ENCODE results near the gene HACE1. TPM values are rescaled to one million over a fixed set of nuclear protein-coding genes. Genes with fewer than 3 reads are reported as not detected.

Gene HACE1
- total RNA-seq, 1 donor from 2014 or later: 16.2 TPM

GRCh38 chr6:104736545-104736944 lies 123.2 kb downstream of the HACE1 start:
- H3K4me3 ChIP-seq (ENCODE audit: low read depth, low read length): no peak overlapping the region
- DNase-seq (ENCODE audit: low read depth): no peak
- no peak for TF ChIP-seq CTCF (conservative IDR thresholded peaks at IDR 0.05; ENCODE audit: low read depth, low read length)

GRCh38 chr6:104730450-104730849 lies 129.3 kb downstream of the HACE1 start:
- no peak for DNase-seq (ENCODE audit: low read depth)
- no peak overlapping the region for H3K4me3 ChIP-seq (ENCODE audit: low read depth, low read length)
- TF ChIP-seq CTCF (conservative IDR thresholded peaks at IDR 0.05; ENCODE audit: low read depth, low read length): no peak

- H3K4me3 ChIP-seq (ENCODE audit: low read depth, low read length): no peak overlapping the region
- no peak for TF ChIP-seq CTCF (conservative IDR thresholded peaks at IDR 0.05; ENCODE audit: low read depth, low read length)
- DNase-seq (ENCODE audit: low read depth): no peak
Observed at GRCh38 chr6:104729433-104729832, 130.3 kb downstream of the HACE1 start.

GRCh38 chr6:104728448-104728847 lies 131.3 kb downstream of the HACE1 start:
- no peak for DNase-seq (ENCODE audit: low read depth)
- no peak for TF ChIP-seq CTCF (conservative IDR thresholded peaks at IDR 0.05; ENCODE audit: low read depth, low read length)
- no peak overlapping the region for H3K4me3 ChIP-seq (ENCODE audit: low read depth, low read length)

GRCh38 chr6:104718672-104719071 lies 141.0 kb downstream of the HACE1 start:
- no peak for DNase-seq (ENCODE audit: low read depth)
- TF ChIP-seq CTCF (conservative IDR thresholded peaks at IDR 0.05; ENCODE audit: low read depth, low read length): no peak
- no peak overlapping the region for H3K4me3 ChIP-seq (ENCODE audit: low read depth, low read length)

- H3K4me3 ChIP-seq (ENCODE audit: low read depth, low read length): no peak overlapping the region
- no peak for DNase-seq (ENCODE audit: low read depth)
- no peak for TF ChIP-seq CTCF (conservative IDR thresholded peaks at IDR 0.05; ENCODE audit: low read depth, low read length)
Observed at GRCh38 chr6:104716858-104717257, 142.9 kb downstream of the HACE1 start.

- TF ChIP-seq CTCF (conservative IDR thresholded peaks at IDR 0.05; ENCODE audit: low read depth, low read length): no peak
- no peak overlapping the region for H3K4me3 ChIP-seq (ENCODE audit: low read depth, low read length)
- DNase-seq (ENCODE audit: low read depth): no peak
Observed at GRCh38 chr6:104714796-104715195, 144.9 kb downstream of the HACE1 start.

All from epithelial cell of proximal tubule (primary cell).